Sigmoid colon (tissue), 3 donors: ENCODE results near the gene PARP12.

Experiments
- POLR2A ChIP-seq, 2 donors: fragments of 450-650 bp; IDR thresholded peaks; one replicate each; pipeline ENCODE4 v1.6.1; 2016; ENCODE audit warnings: antibody characterized with exemption in 2 of 2, mild to moderate bottlenecking in 2 of 2, moderate library complexity in 2 of 2
- TF ChIP-seq, protein P1 (sequence below), 4 experiments: fragments of 450-650 bp in 3 of 4; fragments of 200-600 bp in 1 of 4; IDR thresholded peaks; one replicate each; pipeline ENCODE4 v1.5.1; 2016 to 2019; ENCODE audit warnings: antibody characterized with exemption in 4 of 4, mild to moderate bottlenecking in 3 of 4, moderate library complexity in 2 of 4

DNA sequence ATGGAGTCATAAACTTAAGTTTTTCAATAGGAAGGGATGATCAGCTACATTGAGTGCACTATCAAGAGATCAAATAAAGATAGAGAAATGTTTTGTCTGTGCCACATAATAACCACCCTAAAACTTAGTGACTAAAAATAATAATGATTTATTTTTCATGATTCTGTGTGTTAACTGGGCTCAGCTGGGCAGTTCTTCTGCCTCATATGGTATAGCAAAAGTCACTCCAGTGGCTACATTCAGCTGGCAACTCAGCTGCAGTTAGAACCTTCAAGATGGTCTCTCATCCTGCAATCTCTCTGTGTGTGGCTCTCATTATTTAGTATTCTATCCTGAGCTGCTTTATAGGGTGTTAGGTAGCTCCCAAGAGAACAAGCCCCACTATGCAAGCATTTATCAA, 7.8 kb upstream of the PARP12 start:
- no peak for TF ChIP-seq POLR2A (IDR thresholded peaks at IDR 0.05)
- TF ChIP-seq, protein P1, sequence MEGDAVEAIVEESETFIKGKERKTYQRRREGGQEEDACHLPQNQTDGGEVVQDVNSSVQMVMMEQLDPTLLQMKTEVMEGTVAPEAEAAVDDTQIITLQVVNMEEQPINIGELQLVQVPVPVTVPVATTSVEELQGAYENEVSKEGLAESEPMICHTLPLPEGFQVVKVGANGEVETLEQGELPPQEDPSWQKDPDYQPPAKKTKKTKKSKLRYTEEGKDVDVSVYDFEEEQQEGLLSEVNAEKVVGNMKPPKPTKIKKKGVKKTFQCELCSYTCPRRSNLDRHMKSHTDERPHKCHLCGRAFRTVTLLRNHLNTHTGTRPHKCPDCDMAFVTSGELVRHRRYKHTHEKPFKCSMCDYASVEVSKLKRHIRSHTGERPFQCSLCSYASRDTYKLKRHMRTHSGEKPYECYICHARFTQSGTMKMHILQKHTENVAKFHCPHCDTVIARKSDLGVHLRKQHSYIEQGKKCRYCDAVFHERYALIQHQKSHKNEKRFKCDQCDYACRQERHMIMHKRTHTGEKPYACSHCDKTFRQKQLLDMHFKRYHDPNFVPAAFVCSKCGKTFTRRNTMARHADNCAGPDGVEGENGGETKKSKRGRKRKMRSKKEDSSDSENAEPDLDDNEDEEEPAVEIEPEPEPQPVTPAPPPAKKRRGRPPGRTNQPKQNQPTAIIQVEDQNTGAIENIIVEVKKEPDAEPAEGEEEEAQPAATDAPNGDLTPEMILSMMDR (IDR thresholded peaks at IDR 0.05), result no peak
